G401.6 (cell line): ENCODE results near the gene ABHD14A.
"Not testable (repeated sequence)": the region's sequence is repeated elsewhere in the genome, so short reads cannot be mapped to it uniquely, and the experiment has no call there.

Experiments
- FAIRE-seq: peaks from 2 replicates; lab custom pipeline; 2012; peaks lifted over from hg19 to GRCh38; lab: Jason Lieb, UNC

ABHD14A gene

GRCh38 chr3:51974277-51974962 is 444 bp upstream of the ABHD14A start:
- no peak for FAIRE-seq

DNA sequence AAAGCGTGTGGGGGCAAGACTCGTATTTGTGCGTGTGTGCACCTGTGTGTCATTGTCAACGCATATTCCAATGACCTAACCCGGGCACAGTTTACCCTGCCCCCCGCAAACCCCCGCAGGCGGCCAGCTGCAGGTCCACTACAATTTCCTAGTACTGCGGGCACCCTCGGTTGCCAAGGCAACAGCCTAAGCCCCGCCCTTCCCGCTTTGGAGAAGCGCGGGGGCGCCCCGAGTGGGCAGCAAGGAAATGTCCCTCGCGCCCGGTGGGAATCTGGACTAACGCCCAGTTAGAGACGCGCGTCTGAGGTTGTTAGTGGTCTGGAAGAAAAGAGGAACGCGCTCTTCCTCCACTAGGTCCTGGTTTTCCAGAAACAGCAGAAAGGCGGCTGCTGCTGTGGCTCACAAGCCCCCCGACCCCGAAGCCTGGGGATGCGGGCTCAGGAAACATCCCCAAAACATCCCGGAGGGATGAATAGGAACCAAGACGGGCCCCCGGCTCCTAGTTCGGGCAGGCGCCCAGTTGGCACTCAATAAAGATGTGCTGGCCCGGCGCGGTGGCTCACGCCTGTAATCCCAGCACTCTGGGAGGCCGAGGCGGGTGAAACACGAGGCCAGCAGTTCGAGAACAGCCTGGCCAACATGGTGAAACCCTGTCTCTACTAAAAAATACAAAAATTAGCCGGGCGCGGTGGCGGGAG is 1.1 kb downstream of the ABHD14A start:
- FAIRE-seq = no peak

DNA sequence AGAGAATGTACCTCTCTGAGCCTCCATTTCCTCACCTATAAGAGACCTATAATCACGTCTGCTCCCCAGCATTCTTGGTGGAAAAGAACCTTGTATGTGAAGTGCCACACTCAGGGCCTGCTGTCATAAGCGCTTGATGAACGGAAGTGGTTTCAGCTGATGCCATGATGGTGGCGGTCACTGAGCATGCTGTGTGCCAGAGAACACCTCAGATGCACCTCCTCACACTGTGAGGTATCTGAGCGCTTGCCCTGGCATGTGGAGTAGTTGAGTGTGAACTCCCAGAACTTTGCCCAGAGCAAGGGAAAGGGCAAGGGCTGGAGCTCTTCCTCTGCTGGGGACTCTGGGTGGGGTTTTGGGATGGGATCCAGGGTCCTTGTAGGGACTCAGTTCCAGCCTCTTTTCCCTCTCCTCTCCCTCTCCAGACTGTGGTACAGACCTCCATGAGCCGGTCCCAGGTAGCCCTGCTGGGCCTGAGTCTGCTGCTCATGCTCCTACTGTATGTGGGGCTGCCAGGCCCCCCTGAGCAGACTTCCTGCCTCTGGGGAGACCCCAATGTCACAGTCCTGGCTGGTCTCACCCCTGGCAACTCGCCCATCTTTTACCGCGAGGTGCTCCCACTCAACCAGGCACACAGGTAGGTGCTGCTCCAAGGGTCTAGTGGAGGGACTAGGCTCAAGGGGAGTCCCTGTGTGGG is 2.7 kb downstream of the ABHD14A start:
- no peak for FAIRE-seq

- no peak for FAIRE-seq
Measured at GRCh38 chr3:51978143-51978502, 3.3 kb downstream of the ABHD14A start.

GRCh38 chr3:51980253-51980652 is 5.4 kb downstream of the ABHD14A start:
- FAIRE-seq = no peak

DNA sequence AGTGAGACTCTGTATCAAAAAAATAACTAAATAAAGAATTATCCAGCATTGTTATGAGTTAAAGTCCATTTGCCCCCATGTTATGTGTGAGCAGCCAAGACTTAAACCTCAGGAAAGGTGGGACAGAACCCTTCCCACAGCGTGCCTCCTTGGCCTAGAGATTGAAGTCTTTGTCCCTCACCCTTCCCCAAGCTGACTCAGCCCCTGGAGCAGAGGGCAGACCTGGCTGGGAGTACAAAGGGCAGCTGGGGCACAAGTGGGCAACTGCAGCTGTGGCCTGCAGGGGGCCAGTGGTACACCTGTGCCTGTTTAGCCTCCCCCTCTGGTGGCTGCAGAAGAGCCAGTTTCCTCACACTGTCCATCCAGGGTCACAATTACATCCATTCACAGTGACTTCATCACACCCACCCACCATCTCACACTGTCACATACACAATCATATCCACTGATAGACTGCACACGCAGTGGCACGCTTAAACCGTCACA is 7.5 kb downstream of the ABHD14A start:
- FAIRE-seq = no peak

GRCh38 chr3:51982838-51983577 is 8.1 kb downstream of the ABHD14A start, which contains the start of gene ACY1:
Gene ACY1 (plus strand): TSS chr3:51983535. CDS start chr3:51984065, 530 bp downstream.
- no peak for FAIRE-seq

DNA sequence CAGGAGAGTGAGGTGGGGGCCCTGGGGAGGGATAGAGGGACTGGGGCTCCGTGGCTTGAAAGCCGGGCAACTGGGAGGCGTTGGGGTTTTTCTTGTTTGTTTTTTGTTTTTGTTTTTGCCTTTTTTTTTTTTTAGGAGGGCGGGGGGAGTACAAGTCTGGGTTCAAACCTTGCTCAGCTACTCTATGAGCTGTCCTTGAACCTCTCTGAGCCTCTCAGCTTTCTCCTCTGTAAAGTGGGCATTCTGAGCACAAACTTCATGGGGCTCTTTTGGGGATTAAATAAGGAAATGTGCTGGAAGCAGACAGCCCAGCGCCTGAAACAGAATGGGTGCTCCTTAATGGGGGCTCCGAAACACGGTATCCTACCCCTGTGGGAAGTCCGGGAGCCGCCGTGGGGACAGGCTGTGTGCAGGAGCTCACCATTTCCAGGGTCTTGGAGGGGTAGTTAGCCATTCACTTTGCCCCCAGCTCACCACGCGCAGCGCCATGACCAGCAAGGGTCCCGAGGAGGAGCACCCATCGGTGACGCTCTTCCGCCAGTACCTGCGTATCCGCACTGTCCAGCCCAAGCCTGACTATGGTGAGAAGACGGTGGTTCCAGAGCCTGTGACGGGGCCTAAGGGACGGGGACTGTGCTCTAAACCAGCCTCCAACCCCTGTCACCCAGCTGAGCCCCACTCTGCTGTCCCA is 8.9 kb downstream of the ABHD14A start:
- no peak for FAIRE-seq

GRCh38 chr3:51984269-51984647 is 9.4 kb downstream of the ABHD14A start:
- FAIRE-seq = no peak

GRCh38 chr3:51985063-51985462 is 10.2 kb downstream of the ABHD14A start:
- no peak for FAIRE-seq

- no peak for FAIRE-seq
Measured at GRCh38 chr3:51986010-51986947, 11.4 kb downstream of the ABHD14A start.

DNA sequence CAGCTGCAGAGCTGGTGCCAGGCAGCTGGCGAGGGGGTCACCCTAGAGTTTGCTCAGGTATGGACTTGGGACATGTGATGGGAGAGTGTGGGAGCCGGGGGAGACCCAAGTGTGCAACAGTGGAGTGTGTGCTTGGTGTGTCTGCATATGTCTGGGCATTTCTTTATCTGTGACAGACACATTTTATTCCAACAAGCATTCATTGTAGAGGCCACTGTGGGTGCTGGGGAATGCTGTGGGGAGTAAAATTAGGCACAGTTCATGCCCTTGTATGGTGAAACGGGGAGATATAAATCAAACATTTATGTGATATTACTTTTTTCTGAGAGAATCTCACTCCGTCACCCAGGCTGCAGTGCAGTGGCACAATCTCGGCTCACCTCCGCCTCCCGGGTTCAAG is 12.7 kb downstream of the ABHD14A start:
- FAIRE-seq = no peak

DNA sequence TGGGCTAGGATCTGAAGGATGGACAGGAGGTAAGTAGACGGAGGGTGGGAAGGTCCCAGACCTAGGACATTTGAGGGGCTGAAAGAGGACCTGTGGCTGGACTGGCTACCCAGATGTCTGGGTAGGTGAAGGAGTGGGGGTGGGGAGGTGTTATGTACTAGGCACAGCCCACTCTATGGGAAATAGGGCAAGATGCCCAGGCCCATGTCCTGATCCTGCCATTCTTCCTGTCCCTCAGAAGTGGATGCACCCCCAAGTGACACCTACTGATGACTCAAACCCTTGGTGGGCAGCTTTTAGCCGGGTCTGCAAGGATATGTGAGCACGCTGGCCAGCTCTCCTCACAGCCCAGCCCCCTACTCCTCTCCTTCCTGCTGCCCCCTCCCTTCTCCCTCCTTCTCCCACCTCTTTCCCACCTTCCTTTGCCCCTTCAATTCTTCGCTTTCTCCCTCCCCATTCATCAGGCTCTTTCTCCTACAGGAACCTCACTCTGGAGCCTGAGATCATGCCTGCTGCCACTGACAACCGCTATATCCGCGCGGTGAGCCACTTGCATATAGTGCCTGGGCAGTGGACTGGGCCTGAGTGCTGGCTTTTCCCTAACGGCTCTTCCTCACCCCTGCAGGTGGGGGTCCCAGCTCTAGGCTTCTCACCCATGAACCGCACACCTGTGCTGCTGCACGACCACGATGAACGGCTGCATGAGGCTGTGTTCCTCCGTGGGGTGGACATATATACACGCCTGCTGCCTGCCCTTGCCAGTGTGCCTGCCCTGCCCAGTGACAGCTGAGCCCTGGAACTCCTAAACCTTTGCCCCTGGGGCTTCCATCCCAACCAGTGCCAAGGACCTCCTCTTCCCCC is 13.7 kb downstream of the ABHD14A start:
- FAIRE-seq = no peak

GRCh38 chr3:51990501-51990971 is 15.7 kb downstream of the ABHD14A start:
- FAIRE-seq = not testable (repeated sequence)

DNA sequence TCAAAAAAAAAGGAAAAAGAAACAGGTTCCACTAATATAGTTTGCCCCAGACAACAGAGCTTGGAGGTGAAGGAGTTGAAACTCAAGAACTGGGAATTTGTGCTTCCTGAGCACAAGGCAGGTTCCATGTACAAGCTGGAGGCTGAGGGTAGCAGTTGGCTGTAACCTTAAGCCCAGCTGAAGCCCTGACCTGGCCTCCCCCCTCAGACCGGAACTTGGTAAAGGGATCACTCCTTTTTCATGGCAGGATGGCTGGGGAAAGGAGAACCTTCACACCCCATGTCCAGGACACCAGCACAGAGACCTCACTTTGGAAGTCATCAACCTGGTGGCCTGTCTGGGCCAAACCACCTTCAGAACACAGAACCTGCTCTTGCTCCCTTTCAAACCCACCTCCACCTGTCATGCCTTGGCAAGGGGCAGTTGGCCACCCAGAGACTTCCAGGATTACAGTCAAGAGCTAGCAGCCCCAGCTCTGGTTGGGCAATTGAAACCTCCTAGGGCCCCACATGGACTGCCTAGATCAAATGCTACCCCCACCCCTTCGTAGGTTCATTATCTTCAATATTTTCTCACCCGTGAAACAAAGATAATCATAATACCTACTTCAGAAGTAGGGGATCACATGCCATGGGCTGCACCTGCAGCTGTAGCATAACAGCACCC is 17.3 kb downstream of the ABHD14A start:
- peak; percentile 59 for FAIRE-seq

GRCh38 chr3:51993657-51994056 is 18.8 kb downstream of the ABHD14A start:
- not testable (repeated sequence) for FAIRE-seq

DNA sequence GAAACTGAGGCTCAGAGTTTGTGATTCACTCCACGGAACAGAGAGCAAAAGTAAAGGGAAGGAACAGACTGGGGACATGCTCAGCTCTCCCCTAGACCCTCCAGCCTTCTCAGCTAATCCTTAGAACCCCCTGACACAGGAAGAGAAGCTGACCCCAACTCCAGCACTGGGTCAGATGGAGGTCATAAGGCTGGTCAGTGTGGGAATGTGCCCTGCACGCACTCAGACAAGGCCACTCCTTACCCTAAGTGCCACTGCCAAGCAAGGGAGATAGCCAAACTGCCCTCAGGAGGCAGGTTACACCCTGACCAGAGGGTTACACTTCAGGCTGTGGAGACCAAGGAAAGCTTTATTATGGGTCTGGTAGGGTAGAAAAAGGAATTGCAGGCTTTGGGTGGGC is 19.7 kb downstream of the ABHD14A start:
- FAIRE-seq = no peak

- peak; percentile 98 for FAIRE-seq
Measured at GRCh38 chr3:51995346-51996163, 20.7 kb downstream of the ABHD14A start, which contains the start of gene RPL29. Gene RPL29 (minus strand): TSS chr3:51995895. CDS start chr3:51995461, 434 bp downstream.
